OCI-LY1 (cell line): ENCODE data around the gene MTHFD1.

Source experiments
- H2AFZ ChIP-seq: fragments of 200-600 bp; sonication (generic), shearing (Covaris generic); 2 replicates; pipeline ENCODE4 v1.6.0; 2014; ENCODE audit warnings: antibody characterized with exemption, mild to moderate bottlenecking, low read length
- H3F3A ChIP-seq: fragments of 200-600 bp; sonication (generic), shearing (Covaris generic); 2 replicates; pipeline ENCODE4 v1.6.0; 2014; ENCODE audit warnings: mild to moderate bottlenecking, antibody characterized with exemption, low read length, moderate library complexity; ENCODE audit not compliant: insufficient read depth
- H3K27ac ChIP-seq: fragments of 200-600 bp; sonication (generic); 2 replicates; pipeline ENCODE4 v1.5.1; 2014; ENCODE audit warnings: low read length, mixed run types, mild to moderate bottlenecking, low read depth; ENCODE audit not compliant: poor library complexity, severe bottlenecking
- H3K27me3 ChIP-seq: fragments of 200-600 bp; sonication (generic); 2 replicates; pipeline ENCODE4 v1.6.0; 2014; ENCODE audit warnings: antibody characterized with exemption, mild to moderate bottlenecking, low read length, moderate library complexity; ENCODE audit not compliant: insufficient read depth
- H3K36me3 ChIP-seq: fragments of 200-600 bp; sonication (generic); 2 replicates; pipeline ENCODE4 v1.6.1; 2014; ENCODE audit warnings: mild to moderate bottlenecking, antibody characterized with exemption, low read length, moderate library complexity, mixed read lengths; ENCODE audit not compliant: insufficient read depth
- H3K4me1 ChIP-seq: fragments of 200-600 bp; sonication (generic); 2 replicates; pipeline ENCODE4 v1.5.1; 2014; ENCODE audit warnings: mild to moderate bottlenecking, low read length, moderate library complexity; ENCODE audit not compliant: insufficient read depth, severe bottlenecking
- H3K4me2 ChIP-seq: fragments of 200-600 bp; sonication (generic), shearing (Covaris generic); 2 replicates; pipeline ENCODE4 v1.6.1; 2014; ENCODE audit warnings: low read length
- H3K4me3 ChIP-seq: fragments of 200-600 bp; sonication (generic); 2 replicates; pipeline ENCODE4 v1.5.1; 2014; ENCODE audit warnings: low read length, low read depth, mild to moderate bottlenecking, mixed read lengths; ENCODE audit not compliant: poor library complexity, severe bottlenecking
- H3K79me2 ChIP-seq: fragments of 200-600 bp; shearing (Covaris generic); 2 replicates; pipeline ENCODE4 v1.6.1; 2016; ENCODE audit warnings: mixed run types, low read length, mixed read lengths; ENCODE audit not compliant: insufficient read depth
- H3K9ac ChIP-seq: fragments of 200-600 bp; sonication (generic), shearing (Covaris generic); 2 replicates; pipeline ENCODE4 v1.6.1; 2014; ENCODE audit warnings: mild to moderate bottlenecking, low read length, mixed read lengths
- H3K9me2 ChIP-seq: fragments of 200-600 bp; sonication (generic), shearing (Covaris generic); 2 replicates; pipeline ENCODE4 v1.6.1; 2014; ENCODE audit warnings: low read depth, mild to moderate bottlenecking, low read length, mixed read lengths
- H3K9me3 ChIP-seq: fragments of 200-600 bp; shearing (Covaris generic); 2 replicates; pipeline ENCODE4 v1.6.1; 2014; ENCODE audit warnings: low read length, mixed read lengths
- H4K20me1 ChIP-seq: fragments of 200-600 bp; sonication (generic), shearing (Covaris generic); 2 replicates; pipeline ENCODE4 v1.6.0; 2016; ENCODE audit warnings: mild to moderate bottlenecking, low read length; ENCODE audit not compliant: insufficient read depth
- EZH2 ChIP-seq: fragments of 200-600 bp; sonication (generic), shearing (Covaris generic); IDR thresholded peaks from 2 replicates; pipeline ENCODE4 v1.8.0; 2017; ENCODE audit warnings: borderline replicate concordance, mixed run types, mild to moderate bottlenecking, antibody characterized with exemption, low read length, moderate library complexity, mixed read lengths
- TF ChIP-seq, protein P1 (sequence below): fragments of 200-600 bp; sonication (generic), shearing (Covaris generic); IDR thresholded peaks from 2 replicates; pipeline ENCODE4 v1.5.1; 2017; ENCODE audit warnings: mild to moderate bottlenecking, antibody characterized with exemption, low read length, moderate library complexity, mixed read lengths

Gene MTHFD1

DNA sequence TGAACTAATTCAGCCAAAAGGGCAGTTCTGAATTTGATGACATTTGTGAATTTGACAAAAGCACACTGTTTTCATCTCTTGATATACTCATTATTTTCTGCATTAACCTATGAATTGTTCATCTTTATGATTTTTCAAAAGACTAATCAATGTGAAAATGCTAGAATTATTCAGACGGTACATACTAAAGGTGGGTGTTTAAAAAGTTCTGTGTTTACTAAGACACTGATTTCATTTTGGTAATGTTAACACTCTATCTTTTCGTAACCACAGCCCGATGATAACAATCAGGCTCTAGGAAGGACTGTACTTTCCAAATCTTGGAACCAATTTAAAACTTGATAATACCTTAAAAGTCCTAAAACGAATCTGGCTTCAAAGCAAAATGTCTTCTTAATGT lies 86.5 kb downstream of the MTHFD1 start:
- Histone ChIP-seq H3K36me3 (peaks cover 5% of the 10 kb centered on the region; the same call in 1 of the 2 replicates), H3K79me2 (no peaks in the 10 kb centered on the region), H4K20me1 (no peaks in the 10 kb centered on the region), H3K4me3 (no peak overlapping the region), H3K9ac (no peak overlapping the region), H3K27me3 (no peaks in the 10 kb centered on the region), H3K4me1 (no peaks in the 10 kb centered on the region), H2AFZ (no peak overlapping the region), H3F3A (no peaks in the 10 kb centered on the region), H3K4me2 (no peak overlapping the region), H3K9me2 (no peaks in the 10 kb centered on the region), H3K9me3 (no peaks in the 10 kb centered on the region), H3K27ac (no peak overlapping the region)
- no peak for TF ChIP-seq EZH2
- TF ChIP-seq, protein P1, sequence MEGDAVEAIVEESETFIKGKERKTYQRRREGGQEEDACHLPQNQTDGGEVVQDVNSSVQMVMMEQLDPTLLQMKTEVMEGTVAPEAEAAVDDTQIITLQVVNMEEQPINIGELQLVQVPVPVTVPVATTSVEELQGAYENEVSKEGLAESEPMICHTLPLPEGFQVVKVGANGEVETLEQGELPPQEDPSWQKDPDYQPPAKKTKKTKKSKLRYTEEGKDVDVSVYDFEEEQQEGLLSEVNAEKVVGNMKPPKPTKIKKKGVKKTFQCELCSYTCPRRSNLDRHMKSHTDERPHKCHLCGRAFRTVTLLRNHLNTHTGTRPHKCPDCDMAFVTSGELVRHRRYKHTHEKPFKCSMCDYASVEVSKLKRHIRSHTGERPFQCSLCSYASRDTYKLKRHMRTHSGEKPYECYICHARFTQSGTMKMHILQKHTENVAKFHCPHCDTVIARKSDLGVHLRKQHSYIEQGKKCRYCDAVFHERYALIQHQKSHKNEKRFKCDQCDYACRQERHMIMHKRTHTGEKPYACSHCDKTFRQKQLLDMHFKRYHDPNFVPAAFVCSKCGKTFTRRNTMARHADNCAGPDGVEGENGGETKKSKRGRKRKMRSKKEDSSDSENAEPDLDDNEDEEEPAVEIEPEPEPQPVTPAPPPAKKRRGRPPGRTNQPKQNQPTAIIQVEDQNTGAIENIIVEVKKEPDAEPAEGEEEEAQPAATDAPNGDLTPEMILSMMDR: no peak

GRCh38 chr14:64475585-64476273 lies 87.6 kb downstream of the MTHFD1 start:
- Histone ChIP-seq H3K4me2 (no peak overlapping the region), H3K27me3 (no peaks in the 10 kb centered on the region), H3K9ac (no peak overlapping the region), H2AFZ (no peak overlapping the region), H3K9me3 (no peaks in the 10 kb centered on the region), H4K20me1 (no peaks in the 10 kb centered on the region), H3K27ac (no peak overlapping the region), H3K9me2 (no peaks in the 10 kb centered on the region), H3K36me3 (peaks cover 5% of the 10 kb centered on the region; the same call in 1 of the 2 replicates), H3K4me1 (no peaks in the 10 kb centered on the region), H3F3A (no peaks in the 10 kb centered on the region), H3K4me3 (no peak overlapping the region), H3K79me2 (no peaks in the 10 kb centered on the region)
- TF ChIP-seq, protein P1: no peak
- no peak for TF ChIP-seq EZH2

- H3K4me1 ChIP-seq: no peaks in the 10 kb centered on the region
- no peak overlapping the region for H3K9ac ChIP-seq
- no peaks in the 10 kb centered on the region for H3F3A ChIP-seq
- TF ChIP-seq EZH2: no peak
- no peak overlapping the region for H3K27ac ChIP-seq
- peaks cover 5% of the 10 kb centered on the region; the same call in 1 of the 2 replicates for H3K36me3 ChIP-seq
- H2AFZ ChIP-seq: no peak overlapping the region
- no peaks in the 10 kb centered on the region for H3K9me2 ChIP-seq
- no peak overlapping the region for H3K4me2 ChIP-seq
- H3K4me3 ChIP-seq: no peak overlapping the region
- no peaks in the 10 kb centered on the region for H3K27me3 ChIP-seq
- no peaks in the 10 kb centered on the region for H3K9me3 ChIP-seq
- no peaks in the 10 kb centered on the region for H3K79me2 ChIP-seq
- no peaks in the 10 kb centered on the region for H4K20me1 ChIP-seq
These were observed 88.3 kb downstream of the MTHFD1 start for GRCh38 chr14:64476438-64476837.
